HUES6 (cell line): ENCODE results near the gene MLYCD.

Experiments used
- H3K27ac ChIP-seq: 2 replicates; pipeline ENCODE4 v1.7.0; 2013; ENCODE audit warnings: low read depth, mild to moderate bottlenecking, low read length, inconsistent platforms
- H3K27me3 ChIP-seq: 2 replicates; pipeline ENCODE4 v1.6.1; 2013; ENCODE audit warnings: low read length; ENCODE audit not compliant: control insufficient read depth, insufficient read depth
- H3K36me3 ChIP-seq: 2 replicates; pipeline ENCODE4 v1.6.1; 2013; ENCODE audit warnings: low read length; ENCODE audit not compliant: control insufficient read depth, insufficient read depth
- H3K4me1 ChIP-seq: 2 replicates; pipeline ENCODE4 v1.6.1; 2013; ENCODE audit warnings: low read length; ENCODE audit not compliant: control insufficient read depth, insufficient read depth
- H3K4me3 ChIP-seq: 2 replicates; pipeline ENCODE4 v1.5.1; 2013; ENCODE audit warnings: low read depth, low read length
- H3K9ac ChIP-seq: one replicate; pipeline ENCODE4 v1.6.1; 2013; ENCODE audit warnings: mild to moderate bottlenecking, low read length
- H3K9me3 ChIP-seq: 2 replicates; pipeline ENCODE4 v1.6.1; 2013; ENCODE audit warnings: low read depth, low read length; ENCODE audit not compliant: control insufficient read depth, insufficient read depth

The MLYCD gene

DNA sequence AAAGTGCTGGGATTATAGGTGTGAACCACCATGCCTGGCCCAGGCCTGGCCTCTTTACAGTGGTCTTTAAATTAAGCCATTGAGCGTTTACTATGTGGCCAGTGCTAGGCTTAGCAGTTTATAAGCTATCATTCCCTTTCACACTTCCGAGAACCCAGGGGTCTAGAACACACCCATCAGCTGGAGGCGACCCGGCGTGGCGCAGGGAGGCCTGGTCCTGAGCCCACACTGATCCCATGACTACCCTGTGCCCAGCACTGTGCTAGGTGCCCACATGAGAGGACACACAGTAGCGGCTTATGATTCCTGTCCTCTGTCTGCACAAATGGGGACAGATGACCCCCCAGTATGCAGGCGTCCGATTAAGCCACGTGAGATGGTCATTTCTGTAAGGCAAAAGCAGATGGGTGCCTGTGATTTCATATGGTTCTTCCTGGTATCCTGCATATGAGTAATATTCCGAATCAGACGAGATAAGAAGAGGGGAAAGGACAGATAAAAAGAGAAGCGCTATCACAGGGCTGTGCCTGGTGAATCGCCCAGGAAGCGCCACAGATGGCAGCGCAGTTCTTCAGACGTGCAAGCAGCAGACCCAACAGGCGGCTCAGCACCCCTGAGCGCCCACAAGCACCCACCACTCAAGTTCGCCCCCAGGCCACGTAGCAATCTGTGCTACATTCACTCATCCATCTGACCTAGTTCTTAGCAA is 59.4 kb downstream of the MLYCD start:
- Histone ChIP-seq H3K9me3 (no peaks in the 10 kb centered on the region), H3K27ac (no peak overlapping the region), H3K4me1 (peaks cover 11% of the 10 kb centered on the region), H3K9ac (no peak overlapping the region), H3K36me3 (no peaks in the 10 kb centered on the region; the same call in 1 of the 2 replicates), H3K4me3 (no peak overlapping the region), H3K27me3 (peaks cover 5% of the 10 kb centered on the region; the same call in 1 of the 2 replicates)

DNA sequence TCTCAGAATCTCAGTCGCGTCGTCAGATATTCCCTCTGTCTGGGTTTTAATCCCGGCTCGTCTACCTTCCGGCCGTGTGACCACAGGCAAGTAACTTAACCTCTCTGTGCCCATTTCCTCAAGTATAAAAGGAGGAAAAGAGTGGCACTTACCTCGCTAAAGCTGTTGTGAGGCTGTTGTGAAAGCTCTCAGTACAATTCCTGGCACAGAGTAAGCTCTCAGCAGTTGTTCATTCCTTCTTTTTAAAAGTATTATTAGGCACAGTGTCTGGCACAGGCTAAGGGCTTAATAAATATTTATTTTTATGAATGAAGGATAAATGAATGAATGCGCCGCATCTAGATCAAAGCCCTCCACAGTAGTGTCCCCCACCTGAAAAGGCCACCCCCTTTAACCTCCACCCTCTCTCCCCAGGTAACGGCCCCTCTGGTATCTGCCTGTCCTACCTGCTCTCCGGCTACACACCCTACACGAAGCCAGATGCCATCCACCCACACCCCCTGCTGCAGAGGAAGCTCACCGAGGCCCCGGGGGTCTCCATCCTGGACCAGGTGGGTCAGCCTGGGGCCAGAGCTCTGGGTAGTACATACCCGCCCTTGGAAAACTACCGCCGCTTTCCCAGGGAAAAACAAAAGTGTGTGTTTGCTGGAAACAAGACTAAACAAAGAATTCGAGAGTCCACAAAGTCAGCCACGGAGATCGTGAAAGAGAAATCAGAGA is 60.1 kb downstream of the MLYCD start:
- Histone ChIP-seq H3K4me1 (peaks cover 9% of the 10 kb centered on the region), H3K27ac (no peak overlapping the region), H3K4me3 (no peak overlapping the region), H3K9me3 (no peaks in the 10 kb centered on the region), H3K27me3 (peaks cover 5% of the 10 kb centered on the region; the same call in 1 of the 2 replicates), H3K9ac (no peak overlapping the region), H3K36me3 (no peaks in the 10 kb centered on the region; the same call in 1 of the 2 replicates)

DNA sequence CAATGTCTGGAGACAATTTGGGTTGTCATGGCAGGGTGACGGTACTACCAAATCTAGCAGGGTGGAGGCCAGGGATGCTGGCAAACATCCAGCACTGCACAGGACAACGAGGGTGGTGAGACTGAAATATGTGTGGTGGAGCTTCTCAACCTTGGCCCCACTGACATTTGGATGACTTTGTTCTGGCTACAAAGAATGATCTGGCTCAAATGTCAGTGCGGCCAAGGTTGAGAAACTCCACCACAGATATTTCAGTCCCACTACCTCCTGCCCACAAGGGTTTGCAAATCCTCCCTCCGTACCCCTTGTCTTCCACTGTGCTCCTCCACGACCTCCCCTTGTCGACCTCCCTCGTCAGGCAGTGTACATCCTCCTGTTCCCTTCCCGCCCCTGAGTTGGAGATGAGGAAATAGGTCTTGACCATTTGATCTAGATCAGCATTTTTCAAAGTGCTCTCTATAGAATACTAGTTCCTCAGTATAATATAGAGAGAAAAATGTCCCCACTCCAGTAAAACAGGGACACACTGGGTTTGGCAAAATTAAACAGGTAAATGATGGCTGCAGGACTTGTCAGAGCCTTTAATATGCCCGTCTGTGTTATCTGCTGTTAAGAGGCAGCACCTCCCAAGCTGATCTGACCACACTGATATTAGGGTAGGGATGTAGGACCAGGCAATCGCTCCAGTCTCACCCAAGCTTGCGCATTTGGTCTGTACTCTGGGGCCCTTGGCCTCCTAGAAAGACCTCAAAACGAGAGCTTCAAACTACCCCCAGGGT is 60.9 kb downstream of the MLYCD start:
- Histone ChIP-seq H3K4me3 (no peak overlapping the region), H3K27me3 (peaks cover under 1% of the 10 kb centered on the region; the same call in 1 of the 2 replicates), H3K4me1 (peaks cover under 1% of the 10 kb centered on the region; the same call in 1 of the 2 replicates), H3K9ac (no peak overlapping the region), H3K27ac (no peak overlapping the region), H3K36me3 (no peaks in the 10 kb centered on the region; the same call in 1 of the 2 replicates), H3K9me3 (no peaks in the 10 kb centered on the region)

DNA sequence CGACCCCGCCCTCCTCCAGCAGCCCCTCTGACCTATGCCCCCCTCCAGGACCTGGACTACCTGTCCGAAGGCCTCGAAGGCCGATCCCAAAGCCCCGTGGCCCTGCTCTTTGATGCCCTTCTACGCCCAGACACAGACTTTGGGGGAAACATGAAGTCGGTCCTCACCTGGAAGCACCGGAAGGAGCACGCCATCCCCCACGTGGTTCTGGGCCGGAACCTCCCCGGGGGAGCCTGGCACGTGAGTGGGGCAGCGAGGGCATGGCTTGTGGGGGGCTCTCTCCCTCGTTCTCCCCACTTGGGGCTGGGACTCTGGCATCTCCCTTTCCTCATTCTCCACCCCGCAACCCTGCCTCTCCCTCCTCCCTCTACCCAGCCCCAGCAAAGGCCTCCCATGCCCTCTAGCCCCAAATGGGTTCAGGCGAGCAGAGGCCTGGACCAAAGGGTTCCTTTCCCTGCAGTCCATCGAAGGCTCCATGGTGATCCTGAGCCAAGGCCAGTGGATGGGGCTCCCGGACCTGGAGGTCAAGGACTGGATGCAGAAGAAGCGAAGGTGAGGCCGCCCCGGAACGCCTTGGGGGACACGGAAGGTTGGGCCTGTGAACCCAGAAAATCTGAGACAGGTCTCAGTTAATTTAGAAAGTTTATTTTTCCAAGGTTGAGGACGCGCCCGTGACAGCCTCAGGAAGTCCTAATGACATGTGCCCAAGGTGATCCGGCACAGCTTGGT is 61.8 kb downstream of the MLYCD start:
- no peaks in the 10 kb centered on the region; the same call in 1 of the 2 replicates for H3K27me3 ChIP-seq
- H3K9ac ChIP-seq = no peak overlapping the region
- no peaks in the 10 kb centered on the region; the same call in 1 of the 2 replicates for H3K4me1 ChIP-seq
- no peak overlapping the region for H3K4me3 ChIP-seq
- H3K36me3 ChIP-seq = no peaks in the 10 kb centered on the region; the same call in 1 of the 2 replicates
- H3K9me3 ChIP-seq = no peaks in the 10 kb centered on the region
- H3K27ac ChIP-seq = no peak overlapping the region

DNA sequence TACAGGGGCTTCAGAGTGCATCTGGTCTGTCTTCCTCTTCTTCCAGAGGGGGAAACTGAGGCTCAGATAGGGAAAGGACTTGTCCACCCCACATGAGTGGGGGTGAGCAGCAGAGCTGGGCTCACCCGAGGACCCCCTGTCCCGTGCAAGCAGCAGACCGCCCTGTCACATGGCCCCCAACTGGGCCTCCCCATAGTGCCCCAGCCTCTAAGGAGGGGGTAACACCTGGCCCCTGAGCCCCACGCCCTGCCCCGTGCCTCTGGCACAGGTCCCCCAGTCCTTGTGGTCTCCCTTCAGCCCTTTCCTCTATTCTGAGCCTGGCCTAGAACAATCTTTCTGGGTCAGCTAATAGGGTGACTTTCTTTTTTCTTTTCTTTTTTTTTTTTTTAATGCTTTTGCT is 62.7 kb downstream of the MLYCD start:
- Histone ChIP-seq H3K4me3 (no peak overlapping the region), H3K9ac (no peak overlapping the region), H3K27ac (no peak overlapping the region), H3K4me1 (no peaks in the 10 kb centered on the region; the same call in 1 of the 2 replicates), H3K27me3 (no peaks in the 10 kb centered on the region), H3K9me3 (no peaks in the 10 kb centered on the region), H3K36me3 (no peaks in the 10 kb centered on the region; the same call in 1 of the 2 replicates)

DNA sequence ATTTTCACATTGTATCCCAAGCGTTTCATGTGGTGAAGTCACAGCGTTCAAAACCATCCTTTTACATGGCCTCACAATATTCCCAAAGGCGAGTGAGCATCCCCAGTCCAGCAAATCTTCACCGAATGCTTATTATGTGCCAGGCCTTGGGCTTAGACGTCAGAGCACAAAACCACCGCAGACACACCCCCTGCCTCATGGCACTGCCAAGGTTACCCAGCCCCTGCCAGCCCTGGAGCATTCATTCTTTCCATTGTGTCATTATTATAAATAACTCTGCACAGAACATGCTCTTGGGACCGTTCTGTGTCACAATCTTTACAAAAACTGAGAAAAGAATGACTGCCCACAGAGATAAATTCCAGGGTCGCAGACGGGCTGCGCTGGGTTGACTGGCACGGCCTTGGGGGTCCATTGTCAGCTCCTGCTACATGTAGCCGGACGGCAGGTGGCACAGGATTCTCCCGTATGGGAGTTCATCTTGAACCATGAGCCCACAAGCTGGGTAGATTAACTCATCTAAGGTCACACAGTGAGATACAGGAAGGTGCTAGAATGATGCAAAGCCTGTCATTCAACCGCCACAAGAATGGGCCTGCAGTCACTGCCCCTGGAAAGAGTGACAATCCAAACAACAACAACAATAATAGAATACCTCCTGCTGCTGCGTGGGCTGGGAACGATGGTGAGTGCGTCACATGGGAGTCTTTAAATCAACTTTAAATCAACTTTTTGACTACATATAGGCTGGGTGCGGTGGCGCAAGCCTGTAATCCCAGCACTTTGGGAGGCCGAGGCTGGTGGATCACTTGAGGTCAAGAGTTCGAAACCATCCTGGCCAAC is 64.6 kb downstream of the MLYCD start:
- H3K27me3 ChIP-seq = no peaks in the 10 kb centered on the region
- H3K36me3 ChIP-seq = no peaks in the 10 kb centered on the region; the same call in 1 of the 2 replicates
- H3K4me1 ChIP-seq = no peaks in the 10 kb centered on the region; the same call in 1 of the 2 replicates
- H3K9ac ChIP-seq = no peak overlapping the region
- H3K9me3 ChIP-seq = no peaks in the 10 kb centered on the region
- no peak overlapping the region for H3K27ac ChIP-seq
- no peak overlapping the region for H3K4me3 ChIP-seq

DNA sequence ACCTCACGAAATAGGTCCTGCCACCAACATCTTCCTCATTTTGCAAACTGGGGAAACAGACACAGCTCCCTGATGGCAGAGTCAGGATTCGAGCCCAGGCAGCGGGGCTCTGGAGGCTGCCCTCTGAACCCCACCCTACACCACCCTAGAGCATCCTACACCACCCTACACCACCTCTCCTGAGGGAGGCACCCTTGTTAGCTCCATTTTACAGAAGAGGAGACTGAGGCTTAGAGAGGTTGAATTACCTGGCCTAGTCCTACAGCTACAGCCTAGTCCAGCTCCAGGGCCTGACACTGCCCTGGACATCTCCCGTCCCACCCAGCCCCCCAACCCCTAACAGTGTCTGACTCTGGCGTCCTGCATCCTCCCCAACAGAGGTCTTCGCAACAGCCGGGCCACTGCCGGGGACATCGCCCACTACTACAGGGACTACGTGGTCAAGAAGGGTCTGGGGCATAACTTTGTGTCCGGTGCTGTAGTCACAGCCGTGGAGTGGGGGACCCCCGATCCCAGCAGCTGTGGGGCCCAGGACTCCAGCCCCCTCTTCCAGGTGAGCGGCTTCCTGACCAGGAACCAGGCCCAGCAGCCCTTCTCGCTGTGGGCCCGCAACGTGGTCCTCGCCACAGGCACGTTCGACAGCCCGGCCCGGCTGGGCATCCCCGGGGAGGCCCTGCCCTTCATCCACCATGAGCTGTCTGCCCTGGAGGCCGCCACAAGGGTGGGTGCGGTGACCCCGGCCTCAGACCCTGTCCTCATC is 65.9 kb downstream of the MLYCD start:
- no peaks in the 10 kb centered on the region for H3K9me3 ChIP-seq
- no peak overlapping the region for H3K4me3 ChIP-seq
- no peak overlapping the region for H3K27ac ChIP-seq
- H3K9ac ChIP-seq = no peak overlapping the region
- peaks cover 4% of the 10 kb centered on the region for H3K4me1 ChIP-seq
- H3K27me3 ChIP-seq = peaks cover 12% of the 10 kb centered on the region
- H3K36me3 ChIP-seq = no peaks in the 10 kb centered on the region

DNA sequence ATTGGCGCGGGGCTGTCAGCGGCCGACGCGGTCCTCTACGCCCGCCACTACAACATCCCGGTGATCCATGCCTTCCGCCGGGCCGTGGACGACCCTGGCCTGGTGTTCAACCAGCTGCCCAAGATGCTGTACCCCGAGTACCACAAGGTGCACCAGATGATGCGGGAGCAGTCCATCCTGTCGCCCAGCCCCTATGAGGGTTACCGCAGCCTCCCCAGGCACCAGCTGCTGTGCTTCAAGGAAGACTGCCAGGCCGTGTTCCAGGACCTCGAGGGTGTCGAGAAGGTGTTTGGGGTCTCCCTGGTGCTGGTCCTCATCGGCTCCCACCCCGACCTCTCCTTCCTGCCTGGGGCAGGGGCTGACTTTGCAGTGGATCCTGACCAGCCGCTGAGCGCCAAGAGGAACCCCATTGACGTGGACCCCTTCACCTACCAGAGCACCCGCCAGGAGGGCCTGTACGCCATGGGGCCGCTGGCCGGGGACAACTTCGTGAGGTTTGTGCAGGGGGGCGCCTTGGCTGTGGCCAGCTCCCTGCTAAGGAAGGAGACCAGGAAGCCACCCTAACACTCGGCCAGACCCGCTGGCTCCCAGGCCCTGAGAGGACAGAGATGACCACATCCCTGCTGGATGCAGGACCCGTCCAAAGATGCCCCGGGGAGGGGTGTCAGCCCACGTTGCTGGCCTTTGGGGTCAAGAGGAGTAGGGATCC is 66.7 kb downstream of the MLYCD start:
- Histone ChIP-seq H3K9me3 (no peaks in the 10 kb centered on the region), H3K36me3 (no peaks in the 10 kb centered on the region), H3K27ac (no peak overlapping the region), H3K4me1 (peaks cover 7% of the 10 kb centered on the region), H3K4me3 (no peak overlapping the region), H3K9ac (no peak overlapping the region), H3K27me3 (peaks cover 18% of the 10 kb centered on the region)

DNA sequence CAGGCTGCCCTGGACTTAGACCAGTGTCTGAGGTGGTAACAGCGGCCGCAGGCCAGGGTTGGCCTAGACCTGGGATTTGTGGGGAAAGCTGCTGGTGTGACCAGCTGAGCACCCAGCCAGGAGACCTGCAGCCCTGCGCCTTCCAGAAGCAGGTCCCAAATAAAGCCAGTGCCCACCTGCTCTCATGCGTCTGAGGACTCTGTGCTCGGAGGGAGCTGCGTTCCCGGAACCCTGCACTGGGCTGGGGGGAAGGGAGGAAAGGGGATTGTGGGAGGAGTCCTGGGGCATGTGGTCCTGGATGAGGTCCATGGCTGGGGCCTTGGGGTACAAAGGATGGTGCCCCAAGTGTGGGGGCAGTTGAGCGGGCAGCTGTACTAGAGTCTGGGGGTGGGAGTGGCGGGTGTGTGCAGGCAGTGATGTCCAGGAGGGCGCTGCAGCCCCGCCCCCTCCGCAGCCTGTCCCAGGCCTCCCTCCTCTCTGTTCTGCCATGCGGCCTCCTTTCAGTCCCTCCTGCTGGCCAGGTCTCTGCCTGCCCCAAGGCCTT is 67.3 kb downstream of the MLYCD start:
- H3K27me3 ChIP-seq = peaks cover 18% of the 10 kb centered on the region
- H3K4me1 ChIP-seq = peaks cover 7% of the 10 kb centered on the region
- H3K9ac ChIP-seq = no peak overlapping the region
- no peak overlapping the region for H3K27ac ChIP-seq
- H3K9me3 ChIP-seq = no peaks in the 10 kb centered on the region
- no peak overlapping the region for H3K4me3 ChIP-seq
- H3K36me3 ChIP-seq = no peaks in the 10 kb centered on the region
